Measurements from ENCODE around the gene SDF4.

DNA sequence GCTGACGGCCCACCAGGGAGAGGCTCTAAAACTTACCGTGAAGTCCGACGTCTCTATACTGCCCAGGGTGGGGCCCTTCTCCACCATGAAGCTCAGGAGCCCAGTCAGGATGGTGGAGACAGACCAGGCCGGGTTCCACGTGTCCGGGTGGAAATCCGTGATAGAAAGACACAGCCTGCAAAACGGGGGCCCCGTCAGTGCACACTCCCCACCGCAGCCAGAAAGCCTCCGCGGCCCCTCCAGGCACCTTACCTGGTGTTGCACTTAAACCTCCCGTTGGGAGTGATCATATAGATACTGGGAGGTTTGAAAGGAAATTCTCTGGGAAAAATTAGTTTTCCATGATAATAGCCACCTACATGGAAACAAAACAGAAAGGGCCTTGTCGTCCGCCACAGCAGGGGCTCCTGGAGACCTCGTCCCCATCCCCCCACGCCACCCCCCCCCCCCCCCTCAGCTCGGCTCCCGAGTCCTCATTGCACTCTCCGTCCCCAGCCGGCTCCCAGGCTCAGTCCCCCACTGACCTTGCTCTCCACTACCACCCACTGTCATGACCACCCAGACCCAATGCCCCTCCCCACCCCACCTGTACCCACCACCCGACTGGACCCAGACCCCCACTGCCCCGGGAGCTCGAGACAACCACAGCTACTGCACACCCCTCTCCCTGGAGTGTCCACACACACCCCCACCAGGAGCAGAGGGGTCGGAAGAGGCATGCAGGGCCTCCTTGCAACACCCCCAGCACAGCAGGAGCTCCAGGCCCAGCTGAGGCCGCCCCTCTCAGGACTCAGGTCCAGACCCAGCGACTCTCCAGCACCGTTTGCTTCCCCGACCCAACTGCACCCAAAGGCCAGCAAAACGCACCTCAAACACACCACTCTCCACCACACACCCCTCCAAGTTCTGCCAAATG, 25.4 kb upstream of the SDF4 start:
- TF ChIP-seq CTCF (IDR thresholded peaks at IDR 0.05) (no peak), POLR2A (IDR thresholded peaks at IDR 0.05) (no peak)
